ENCODE measurements around the gene SOCS2. TPM values are rescaled to one million over a fixed set of nuclear protein-coding genes. Genes with fewer than 3 reads are reported as not detected.

SOCS2 gene
- total and polyA plus RNA-seq, 2 of the 13 experiments (the other 11 are each of a cell fraction or from before 2014, with no cell fraction given), result 0.62 to 1.5 TPM

GRCh38 chr12:93582351-93582750 is 9.9 kb downstream of the SOCS2 start:
- intact Hi-C loops (cut with micrococcal nuclease; ENCODE audit: unreplicated experiment), result no loop called here
- TF ChIP-seq ZNF337 (CRISPR knock-in tag; IDR thresholded peaks at IDR 0.05; ENCODE audit: borderline replicate concordance, low read depth) (no peak), KMT2A (CRISPR knock-in tag; IDR thresholded peaks at IDR 0.05) (no peak), ZBTB1 (CRISPR knock-in tag; IDR thresholded peaks at IDR 0.05; ENCODE audit: borderline replicate concordance) (no peak), KDM4B (CRISPR knock-in tag; IDR thresholded peaks at IDR 0.05) (no peak), MAF1 (CRISPR knock-in tag; IDR thresholded peaks at IDR 0.05; ENCODE audit: borderline replicate concordance) (no peak), TSC22D2 (CRISPR knock-in tag; IDR thresholded peaks at IDR 0.05; ENCODE audit: borderline replicate concordance) (no peak), AGO1 (IDR thresholded peaks at IDR 0.05; ENCODE audit: low read depth, low read length, poor library complexity, severe bottlenecking) (no peak), STAG1 (CRISPR knock-in tag; IDR thresholded peaks at IDR 0.05) (no peak), ZBTB40 (IDR thresholded peaks at IDR 0.05) (no peak), ZBTB40 (CRISPR knock-in tag; IDR thresholded peaks at IDR 0.05) (no peak), KAT7 (CRISPR knock-in tag; IDR thresholded peaks at IDR 0.05; ENCODE audit: borderline replicate concordance) (no peak), ZNF136 (CRISPR knock-in tag; IDR thresholded peaks at IDR 0.05; ENCODE audit: low read depth) (no peak), RAD21 (CRISPR knock-in tag; IDR thresholded peaks at IDR 0.05) (no peak), LRRFIP1 (CRISPR knock-in tag; conservative IDR thresholded peaks at IDR 0.05) (no peak), NR2F2 (IDR thresholded peaks at IDR 0.05; ENCODE audit: borderline replicate concordance, low read depth) (no peak), ZNF468 (CRISPR knock-in tag; IDR thresholded peaks at IDR 0.05) (no peak)

More at GRCh38 chr12:93582351-93582750, 9.9 kb downstream of the SOCS2 start:
- ChIA-PET POLR2A (no interaction called here), CTCF (ENCODE audit: low intra/inter-chr PET ratio, low total read pairs) (no interaction called here)
- no peaks in the 10 kb centered on the region for H3K9me3 ChIP-seq (ENCODE audit: low read length)
- no peaks in the 10 kb centered on the region for H3K79me2 ChIP-seq (ENCODE audit: insufficient read depth, low read length)
- no peak overlapping the region for H3K4me3 ChIP-seq (replicated peaks in 1 of 3; ENCODE audit: insufficient read depth in 1 of 3, low read depth in 2 of 3, low read length in 3 of 3)
- no peak overlapping the region for H3K9ac ChIP-seq (ENCODE audit: insufficient read depth, low read depth, low read length)
- no peak for DNase-seq (ENCODE audit: low spot score)
- H3K27ac ChIP-seq (ENCODE audit: extremely low read length, insufficient read depth, low read length), result no peak overlapping the region
- no peaks in the 10 kb centered on the region for H3K36me3 ChIP-seq (replicated peaks in 1 of 2; ENCODE audit: control insufficient read depth in 1 of 2, insufficient read depth in 2 of 2, low read length in 2 of 2)
- in situ Hi-C loops (cut with HindIII; ENCODE audit: extremely low pct_ligation_motif_present, low pct_unique_long_range_greater_than_20kb), result no loop called here
- ATAC-seq, result no peak
- no peaks in the 10 kb centered on the region for H3K4me1 ChIP-seq (ENCODE audit: insufficient read depth, low read length)
- H4K20me1 ChIP-seq (ENCODE audit: insufficient read depth, low read length), result no peaks in the 10 kb centered on the region
- 86% methylated on average over 5 of the region's 8 CpGs for WGBS (ENCODE audit: low lambda C conversion rate)
- peaks cover 0 to 7% of the 10 kb centered on the region in 2 experiments; a peak in 2 of 5 replicates for H3K27me3 ChIP-seq (ENCODE audit: control insufficient read depth in 1 of 2, insufficient read depth in 2 of 2, low read length in 2 of 2)
- H2AFZ ChIP-seq (ENCODE audit: low read length), result no peak overlapping the region
- H3K4me2 ChIP-seq (ENCODE audit: low read depth, low read length), result no peak overlapping the region
- no TSS peak for BruUV-seq (replicated peaks)
- no peak for FAIRE-seq
